Fibroblast of lung (primary cell): ENCODE measurements around the gene CLN3. TPM values are rescaled to one million over a fixed set of nuclear protein-coding genes. Genes with fewer than 3 reads are reported as not detected.
"Not testable (repeated sequence)": the region's sequence is repeated elsewhere in the genome, so short reads cannot be mapped to it uniquely, and the experiment has no call there.

Source experiments
- DNase-seq, 2 donors: peaks; one replicate each; pipeline versions ENCODE4 v3.0.0 to v3.0.0-alpha.2; 2010; ENCODE audit warnings: low read depth in 2 of 2
- H2AFZ ChIP-seq: 2 replicates; pipeline ENCODE4 v1.5.1; 2012; ENCODE audit warnings: low read length, control low read depth, inconsistent platforms
- H3K27ac ChIP-seq: 2 replicates; pipeline ENCODE4 v1.5.1; 2011; ENCODE audit warnings: low read length, control low read depth; ENCODE audit not compliant: insufficient read depth
- H3K27me3 ChIP-seq: 2 replicates; pipeline ENCODE4 v1.5.1; 2011; ENCODE audit warnings: mild to moderate bottlenecking, low read length; ENCODE audit not compliant: control insufficient read depth, insufficient read depth
- H3K36me3 ChIP-seq: 2 replicates; pipeline ENCODE4 v1.5.1; 2011; ENCODE audit warnings: low read length; ENCODE audit not compliant: control insufficient read depth, insufficient read depth
- H3K4me1 ChIP-seq: 2 replicates; pipeline ENCODE4 v1.5.1; 2011; ENCODE audit warnings: low read length; ENCODE audit not compliant: control insufficient read depth, insufficient read depth; ENCODE audit errors: extremely low read depth
- H3K4me2 ChIP-seq: 2 replicates; pipeline ENCODE4 v1.5.1; 2011; ENCODE audit warnings: low read length, control low read depth; ENCODE audit not compliant: insufficient read depth; ENCODE audit errors: extremely low read depth
- H3K4me3 ChIP-seq, 4 experiments: fragments of 200-600 bp in 1 of 4; sonication (generic) in 1 of 4; replicated peaks in 1 of 4; 2 replicates each; pipeline ENCODE4 v1.5.1; 2011 to 2016; ENCODE audit warnings: low read length in 4 of 4, low read depth in 3 of 4, mild to moderate bottlenecking in 3 of 4, control low read depth in 2 of 4, inconsistent platforms in 1 of 4, mixed read lengths in 1 of 4; ENCODE audit not compliant: insufficient read depth in 1 of 4; ENCODE audit errors: control extremely low read depth in 1 of 4
- H3K79me2 ChIP-seq: 2 replicates; pipeline ENCODE4 v1.5.1; 2012; ENCODE audit warnings: mild to moderate bottlenecking, low read length, inconsistent platforms; ENCODE audit not compliant: control insufficient read depth, insufficient read depth
- H3K9ac ChIP-seq: 2 replicates; pipeline ENCODE4 v1.5.1; 2011; ENCODE audit warnings: mild to moderate bottlenecking, low read length, control low read depth; ENCODE audit not compliant: insufficient read depth
- H3K9me3 ChIP-seq: 2 replicates; pipeline ENCODE4 v1.5.1; 2012; ENCODE audit warnings: low read depth, low read length; ENCODE audit not compliant: control insufficient read depth, insufficient read depth
- H4K20me1 ChIP-seq: 2 replicates; pipeline ENCODE4 v1.5.1; 2011; ENCODE audit warnings: low read length; ENCODE audit not compliant: control insufficient read depth, insufficient read depth; ENCODE audit errors: extremely low read depth
- polyA plus RNA-seq, 2 donors: library from polyadenylated mRNA; depleted of rRNA in 1 of 2; stranded (reverse) in 1 of 2; unstranded in 1 of 2; fragments of >200 nt; gene quantifications; 2 replicates each; pipeline ENCODE4 v1.2.1, GENCODE V29; 2011 to 2012; ENCODE audit warnings: missing spikeins in 1 of 2
- total RNA-seq: library from RNA; depleted of rRNA; stranded (reverse); fragments of >200 nt; gene quantifications from 2 replicates; pipeline ENCODE4 v1.2.1, GENCODE V29; 2014

Gene CLN3
- total and polyA plus RNA-seq, 2 donors (not counting 1 experiment from before 2014, with no cell fraction given) = 19.5 to 23.3 TPM

GRCh38 chr16:28438899-28439298 is 53.0 kb downstream of the CLN3 start:
- H3K27me3 ChIP-seq, H3K9me3 ChIP-seq, H3K4me1 ChIP-seq, H3K27ac ChIP-seq, H3K79me2 ChIP-seq, H4K20me1 ChIP-seq, H3K9ac ChIP-seq, DNase-seq, H2AFZ ChIP-seq, H3K36me3 ChIP-seq, H3K4me3 ChIP-seq, H3K4me2 ChIP-seq: not testable (repeated sequence)

- not testable (repeated sequence) for DNase-seq, H3K9ac ChIP-seq, H3K79me2 ChIP-seq, H3K9me3 ChIP-seq, H3K36me3 ChIP-seq, H3K4me2 ChIP-seq, H3K4me1 ChIP-seq, H4K20me1 ChIP-seq, H3K27me3 ChIP-seq, H3K4me3 ChIP-seq, H2AFZ ChIP-seq, H3K27ac ChIP-seq
Observed at GRCh38 chr16:28435340-28435739, 56.5 kb downstream of the CLN3 start.

Other genes with a start within 250 kb of the CLN3 start
- under 0.01 TPM in 2 replicates for gene SBK1, start 199.5 kb downstream of the CLN3 start, total RNA-seq
- 0.01 TPM in 1 of 2 replicates, not detected in the other for gene SBK1, start 199.5 kb downstream of the CLN3 start, polyA plus RNA-seq
- 0.66 TPM in 1 of 2 replicates, not detected in the other for gene NPIPB6, start 128.6 kb downstream of the CLN3 start, total RNA-seq
- 0.05 and 0.23 TPM in 2 replicates for gene NPIPB6, start 128.6 kb downstream of the CLN3 start, polyA plus RNA-seq
- gene EIF3CL, start 88.2 kb downstream of the CLN3 start, total RNA-seq = 67.4 and 88.6 TPM in 2 replicates
- gene EIF3CL, start 88.2 kb downstream of the CLN3 start, polyA plus RNA-seq = 45.6 and 70.5 TPM in 2 replicates
- not detected in 2 replicates for gene NPIPB7, start 19.7 kb downstream of the CLN3 start, total RNA-seq
- gene NPIPB7, start 19.7 kb downstream of the CLN3 start, polyA plus RNA-seq = not detected in 2 replicates
- under 0.01 TPM in 1 of 2 replicates, not detected in the other for gene APOBR, start 2.6 kb upstream of the CLN3 start, total RNA-seq
- gene APOBR, start 2.6 kb upstream of the CLN3 start, polyA plus RNA-seq = not detected in 2 replicates
- gene IL27, start 14.8 kb upstream of the CLN3 start, total RNA-seq = not detected in 2 replicates
- gene IL27, start 14.8 kb upstream of the CLN3 start, polyA plus RNA-seq = not detected in 2 replicates
- 59.3 and 87.0 TPM in 2 replicates for gene NUPR1, start 46.9 kb upstream of the CLN3 start, total RNA-seq
- 22.2 and 38.0 TPM in 2 replicates for gene NUPR1, start 46.9 kb upstream of the CLN3 start, polyA plus RNA-seq
- gene SGF29, start 61.8 kb upstream of the CLN3 start, total RNA-seq = 6.9 and 12.8 TPM in 2 replicates
- 1.6 and 2.5 TPM in 2 replicates for gene SGF29, start 61.8 kb upstream of the CLN3 start, polyA plus RNA-seq
- 0.17 and 0.26 TPM in 2 replicates for gene SULT1A2, start 105.0 kb upstream of the CLN3 start, total RNA-seq
- gene SULT1A2, start 105.0 kb upstream of the CLN3 start, polyA plus RNA-seq = not detected in 2 replicates
- 1.3 and 3.6 TPM in 2 replicates for gene SULT1A1, start 118.0 kb upstream of the CLN3 start, total RNA-seq
- gene SULT1A1, start 118.0 kb upstream of the CLN3 start, polyA plus RNA-seq = 0.50 and 1.7 TPM in 2 replicates
- 0.17 TPM in 1 of 2 replicates, not detected in the other for gene NPIPB8, start 146.0 kb upstream of the CLN3 start, total RNA-seq
- gene NPIPB8, start 146.0 kb upstream of the CLN3 start, polyA plus RNA-seq = not detected in 2 replicates
- 155 and 183 TPM in 2 replicates for gene EIF3C, start 219.4 kb upstream of the CLN3 start, total RNA-seq
- 259 and 267 TPM in 2 replicates for gene EIF3C, start 219.4 kb upstream of the CLN3 start, polyA plus RNA-seq